ENCODE data around the gene HNRNPA3. TPM values are rescaled to one million over a fixed set of nuclear protein-coding genes. Genes with fewer than 3 reads are reported as not detected.

Gene HNRNPA3
- total RNA-seq, 1 experiment from 2014 or later, result 328 TPM

DNA sequence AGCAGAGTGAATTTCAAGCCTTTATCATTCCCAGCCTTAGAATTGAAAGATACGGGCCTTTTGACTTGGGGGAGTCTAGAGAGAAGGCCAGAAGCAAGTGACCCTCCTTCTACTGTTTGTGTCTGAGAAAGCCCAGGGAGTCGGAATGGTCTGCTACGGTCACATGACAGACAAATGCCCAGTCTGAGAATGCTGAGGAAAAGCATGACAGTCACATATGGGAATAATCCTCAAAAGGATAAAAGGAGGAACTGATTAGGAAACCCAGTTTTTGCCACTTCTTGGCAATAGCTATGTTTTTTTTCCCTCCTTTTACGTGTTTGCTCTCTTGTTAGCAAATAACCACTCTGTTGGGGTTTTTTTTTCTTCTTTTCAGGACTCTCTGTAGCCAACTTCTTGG lies 38.1 kb upstream of the HNRNPA3 start:
- Histone ChIP-seq H3K9me3 (ENCODE audit: control insufficient read depth in 1 of 2, insufficient read depth in 1 of 2, low read depth in 1 of 2, low read length in 2 of 2) (no peaks in the 10 kb centered on the region), H3K27me3 (ENCODE audit: insufficient read depth, low read length) (no peaks in the 10 kb centered on the region), H2AFZ (ENCODE audit: low read depth, low read length, poor library complexity, severe bottlenecking) (peak overlapping the region; percentile 56), H4K20me1 (ENCODE audit: insufficient read depth) (no peaks in the 10 kb centered on the region), H3K9ac (ENCODE audit: low read length) (no peak overlapping the region), H3K27ac (ENCODE audit: low read depth, low read length) (no peak overlapping the region), H3K9me2 (ENCODE audit: insufficient read depth) (no peaks in the 10 kb centered on the region), H3K79me2 (ENCODE audit: insufficient read depth, low read length) (no peaks in the 10 kb centered on the region), H3K4me2 (ENCODE audit: low read length) (no peak overlapping the region), H3K4me1 (ENCODE audit: control insufficient read depth in 1 of 2, insufficient read depth in 2 of 2, low read length in 2 of 2) (peaks cover 33 to 36% of the 10 kb centered on the region in 2 experiments), H3K4me3 (replicated peaks in 1 of 2; ENCODE audit: low read depth in 1 of 2, low read length in 2 of 2) (no peak overlapping the region), H3K36me3 (ENCODE audit: control insufficient read depth in 1 of 2, insufficient read depth in 2 of 2, low read length in 2 of 2) (no peaks in the 10 kb centered on the region)
- ATAC-seq, result no peak
- ChIA-PET CTCF (no interaction called here), RAD21 (ENCODE audit: low non-redundant PET in 1 of 2, low total read pairs in 2 of 2, uncharacterized antibody in 2 of 2, unreplicated experiment in 2 of 2) (no interaction called here), POLR2A (no interaction called here)
- DNase-seq (ENCODE audit: low read depth, low spot score), result no peak
- TF ChIP-seq SIN3A (IDR thresholded peaks at IDR 0.05; ENCODE audit: low read depth) (no peak), EZH2 (IDR thresholded peaks at IDR 0.05) (no peak), MAX (IDR thresholded peaks at IDR 0.05) (no peak), JUND (IDR thresholded peaks at IDR 0.05) (no peak), ZNF274 (IDR thresholded peaks at IDR 0.05; ENCODE audit: low read depth, low read length) (no peak), SP1 (IDR thresholded peaks at IDR 0.05; ENCODE audit: low read depth) (no peak), TCF7L2 (IDR thresholded peaks at IDR 0.05; ENCODE audit: borderline replicate concordance, extremely low read depth, insufficient read depth, insufficient read length) (no peak), ELF1 (IDR thresholded peaks at IDR 0.05; ENCODE audit: borderline replicate concordance, low read depth) (no peak), ZBTB33 (IDR thresholded peaks at IDR 0.05; ENCODE audit: extremely low read depth, insufficient replicate concordance, low read length) (no peak)
- intact Hi-C loops (cut with micrococcal nuclease), result no loop called here
- no TSS peak for BruUV-seq (replicated peaks)
